ENCODE results near the gene KRTAP11-1. TPM values are rescaled to one million over a fixed set of nuclear protein-coding genes. Genes with fewer than 3 reads are reported as not detected.
A peak's percentile ranks its signal among the peaks of the same experiment; 100 is the strongest.

Gene KRTAP11-1
- total and polyA plus RNA-seq, 2 of the 13 experiments (the other 11 are each of a cell fraction or from before 2014, with no cell fraction given) = not detected

GRCh38 chr21:30831194-30831765, 50.1 kb downstream of the KRTAP11-1 start:
- Histone ChIP-seq H3K79me2 (ENCODE audit: insufficient read depth, low read length) (no peaks in the 10 kb centered on the region), H3K4me2 (ENCODE audit: low read depth, low read length) (no peak overlapping the region), H3K9ac (ENCODE audit: insufficient read depth, low read depth, low read length) (no peak overlapping the region), H2AFZ (ENCODE audit: low read length) (no peak overlapping the region), H3K36me3 (replicated peaks in 1 of 2; ENCODE audit: control insufficient read depth in 1 of 2, insufficient read depth in 2 of 2, low read length in 2 of 2) (no peaks in the 10 kb centered on the region), H3K27ac (ENCODE audit: extremely low read length, insufficient read depth, low read length) (no peak overlapping the region), H3K27me3 (ENCODE audit: control insufficient read depth in 1 of 2, insufficient read depth in 2 of 2, low read length in 2 of 2) (no peaks in the 10 kb centered on the region), H3K9me3 (ENCODE audit: low read length) (peaks cover 76% of the 10 kb centered on the region), H3K4me1 (ENCODE audit: insufficient read depth, low read length) (no peaks in the 10 kb centered on the region), H3K4me3 (replicated peaks in 1 of 3; ENCODE audit: insufficient read depth in 1 of 3, low read depth in 2 of 3, low read length in 3 of 3) (no peak overlapping the region), H4K20me1 (ENCODE audit: insufficient read depth, low read length) (no peaks in the 10 kb centered on the region)
- 32% methylated on average over 6 of the region's 6 CpGs for WGBS (ENCODE audit: low lambda C conversion rate)
- no TSS peak for BruUV-seq (replicated peaks)
- ATAC-seq (no peak), DNase-seq (ENCODE audit: low spot score) (peak; percentile 2), FAIRE-seq (no peak)
- CTCF ChIA-PET (ENCODE audit: low intra/inter-chr PET ratio, low total read pairs) = interaction anchor here (2.4 kb wide), 1 partner anchor 255 kb away, joined by 18 read pairs; no protein-coding TSS in a partner anchor
- POLR2A ChIA-PET = no interaction called here
- in situ Hi-C loops (cut with HindIII; ENCODE audit: extremely low pct_ligation_motif_present, low pct_unique_long_range_greater_than_20kb) = no loop called here
- intact Hi-C loops (cut with micrococcal nuclease; ENCODE audit: unreplicated experiment) = no loop called here
- peak; percentile 64; the same call in 1 of the 2 replicates for TF ChIP-seq ZNF317 (CRISPR knock-in tag; IDR thresholded peaks at IDR 0.05)
- TF ChIP-seq, protein P1, sequence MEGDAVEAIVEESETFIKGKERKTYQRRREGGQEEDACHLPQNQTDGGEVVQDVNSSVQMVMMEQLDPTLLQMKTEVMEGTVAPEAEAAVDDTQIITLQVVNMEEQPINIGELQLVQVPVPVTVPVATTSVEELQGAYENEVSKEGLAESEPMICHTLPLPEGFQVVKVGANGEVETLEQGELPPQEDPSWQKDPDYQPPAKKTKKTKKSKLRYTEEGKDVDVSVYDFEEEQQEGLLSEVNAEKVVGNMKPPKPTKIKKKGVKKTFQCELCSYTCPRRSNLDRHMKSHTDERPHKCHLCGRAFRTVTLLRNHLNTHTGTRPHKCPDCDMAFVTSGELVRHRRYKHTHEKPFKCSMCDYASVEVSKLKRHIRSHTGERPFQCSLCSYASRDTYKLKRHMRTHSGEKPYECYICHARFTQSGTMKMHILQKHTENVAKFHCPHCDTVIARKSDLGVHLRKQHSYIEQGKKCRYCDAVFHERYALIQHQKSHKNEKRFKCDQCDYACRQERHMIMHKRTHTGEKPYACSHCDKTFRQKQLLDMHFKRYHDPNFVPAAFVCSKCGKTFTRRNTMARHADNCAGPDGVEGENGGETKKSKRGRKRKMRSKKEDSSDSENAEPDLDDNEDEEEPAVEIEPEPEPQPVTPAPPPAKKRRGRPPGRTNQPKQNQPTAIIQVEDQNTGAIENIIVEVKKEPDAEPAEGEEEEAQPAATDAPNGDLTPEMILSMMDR (CRISPR knock-in tag; IDR thresholded peaks at IDR 0.05) = peak; percentile 48; the same call in 1 of the 2 replicates
- TF ChIP-seq SMC3 (IDR thresholded peaks at IDR 0.05; ENCODE audit: low read length) = 0 out of 2 replicates have a peak, but pooled peaks have one; percentile 4
- TF ChIP-seq NBN (conservative IDR thresholded peaks at IDR 0.05) = no peak
- TF ChIP-seq ATF7-NPFF (CRISPR knock-in tag; IDR thresholded peaks at IDR 0.05; ENCODE audit: low read depth) = no peak
- no peak for TF ChIP-seq FOSL2 (CRISPR knock-in tag; IDR thresholded peaks at IDR 0.05)

Other genes starting within 250 kb of the KRTAP11-1 start
- not detected in 2 replicates for gene KRTAP20-2, start 246.4 kb downstream of the KRTAP11-1 start, total RNA-seq (2016; rRNA removed; fragmentation: Illumina TruSeq; extraction: Trizol)
- gene KRTAP20-2, start 246.4 kb downstream of the KRTAP11-1 start, polyA plus RNA-seq (2011; rRNA removed) = not detected in 2 replicates
- not detected in 2 replicates for gene KRTAP20-3, start 238.7 kb downstream of the KRTAP11-1 start, total RNA-seq (2016; rRNA removed; fragmentation: Illumina TruSeq; extraction: Trizol)
- gene KRTAP20-3, start 238.7 kb downstream of the KRTAP11-1 start, polyA plus RNA-seq (2011; rRNA removed) = not detected in 2 replicates
- not detected in 2 replicates for gene KRTAP21-3, start 162.8 kb downstream of the KRTAP11-1 start, total RNA-seq (2016; rRNA removed; fragmentation: Illumina TruSeq; extraction: Trizol)
- gene KRTAP21-3, start 162.8 kb downstream of the KRTAP11-1 start, polyA plus RNA-seq (2011; rRNA removed) = not detected in 2 replicates
- not detected in 2 replicates for gene KRTAP21-2, start 134.3 kb downstream of the KRTAP11-1 start, total RNA-seq (2016; rRNA removed; fragmentation: Illumina TruSeq; extraction: Trizol)
- gene KRTAP21-2, start 134.3 kb downstream of the KRTAP11-1 start, polyA plus RNA-seq (2011; rRNA removed) = not detected in 2 replicates
- gene KRTAP21-1, start 126.2 kb downstream of the KRTAP11-1 start, total RNA-seq (2016; rRNA removed; fragmentation: Illumina TruSeq; extraction: Trizol) = not detected in 2 replicates
- gene KRTAP21-1, start 126.2 kb downstream of the KRTAP11-1 start, polyA plus RNA-seq (2011; rRNA removed) = not detected in 2 replicates
- not detected in 2 replicates for gene KRTAP8-1, start 68.3 kb downstream of the KRTAP11-1 start, total RNA-seq (2016; rRNA removed; fragmentation: Illumina TruSeq; extraction: Trizol)
- not detected in 2 replicates for gene KRTAP8-1, start 68.3 kb downstream of the KRTAP11-1 start, polyA plus RNA-seq (2011; rRNA removed)
- gene KRTAP7-1, start 51.8 kb downstream of the KRTAP11-1 start, total RNA-seq (2016; rRNA removed; fragmentation: Illumina TruSeq; extraction: Trizol) = not detected in 2 replicates
- not detected in 2 replicates for gene KRTAP7-1, start 51.8 kb downstream of the KRTAP11-1 start, polyA plus RNA-seq (2011; rRNA removed)
- gene KRTAP19-8, start 156.9 kb upstream of the KRTAP11-1 start, total RNA-seq (2016; rRNA removed; fragmentation: Illumina TruSeq; extraction: Trizol) = not detected in 2 replicates
- not detected in 2 replicates for gene KRTAP19-8, start 156.9 kb upstream of the KRTAP11-1 start, polyA plus RNA-seq (2011; rRNA removed)

All from HepG2 (cell line).